ENCODE data around the gene OR11L1. TPM values are rescaled to one million over a fixed set of nuclear protein-coding genes. Genes with fewer than 3 reads are reported as not detected.

OR11L1 gene
- total RNA-seq, 4 donors from 2014 or later: not detected

GRCh38 chr1:247845693-247846017 lies 4.0 kb upstream of the OR11L1 start:
- no peak for DNase-seq
- H3K4me3 ChIP-seq: no peak overlapping the region
- no peak overlapping the region for H3K27ac ChIP-seq
- 77 to 78% methylated on average over 4 to 5 of the region's 5 CpGs for WGBS, 2 donors (ENCODE audit: low coverage in 1 of 2)
- no peaks in the 10 kb centered on the region for H3K36me3 ChIP-seq
- H3K9me3 ChIP-seq: no peaks in the 10 kb centered on the region
- H3K4me1 ChIP-seq: no peaks in the 10 kb centered on the region
- intact Hi-C loops (cut with DNase I; ENCODE audit: low total_unique reads) (no loop called here), in situ Hi-C loops (cut with MboI; ENCODE audit: low pct_ligation_motif_present in 1 of 4, low pct_unique_long_range_greater_than_20kb in 1 of 4, low sequenced_read_pairs in 3 of 4) (no loop called here)
- no peaks in the 10 kb centered on the region for H3K27me3 ChIP-seq
- no peak for TF ChIP-seq POLR2A (IDR thresholded peaks at IDR 0.05)

DNA sequence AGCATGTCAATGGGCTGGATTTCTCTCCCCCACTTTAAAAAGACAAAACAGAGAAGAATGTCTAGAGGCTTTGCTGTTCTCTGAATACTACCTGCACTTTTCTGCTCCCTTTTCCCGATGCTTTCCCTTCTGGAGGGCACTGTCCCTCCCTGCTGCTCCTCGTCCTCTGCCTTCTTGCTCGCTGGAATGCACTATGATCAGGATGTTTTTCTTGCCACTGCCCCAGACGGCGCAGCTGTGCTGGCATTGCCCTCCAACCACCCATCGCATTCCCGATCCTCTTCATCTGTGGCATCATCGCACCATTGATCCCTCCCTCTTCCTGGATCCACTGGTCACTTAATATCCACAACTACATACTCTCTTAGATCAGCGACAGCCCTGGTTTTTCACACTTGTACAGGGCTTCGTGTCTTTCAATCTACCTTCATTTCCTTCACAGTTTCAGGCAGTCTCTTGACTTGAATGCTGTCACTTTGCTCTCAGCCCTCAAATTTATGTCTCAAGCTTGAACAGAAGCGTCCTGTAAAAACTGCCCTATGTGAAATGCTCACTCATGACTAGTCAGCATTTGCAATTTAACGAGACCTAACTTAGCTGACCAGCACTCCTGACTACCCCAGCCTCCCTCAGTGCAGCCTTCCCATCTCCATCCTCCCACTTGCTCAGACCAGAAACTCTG lies 3.5 kb upstream of the OR11L1 start:
- WGBS, 2 donors (ENCODE audit: low coverage in 1 of 2): 70 to 82% methylated on average over 11 to 12 of the region's 12 CpGs
- no peaks in the 10 kb centered on the region for H3K9me3 ChIP-seq
- intact Hi-C loops (cut with DNase I; ENCODE audit: low total_unique reads): no loop called here
- DNase-seq: no peak
- in situ Hi-C loops (cut with MboI; ENCODE audit: low pct_ligation_motif_present in 1 of 4, low pct_unique_long_range_greater_than_20kb in 1 of 4, low sequenced_read_pairs in 3 of 4): no loop called here
- no peak overlapping the region for H3K27ac ChIP-seq
- no peaks in the 10 kb centered on the region for H3K36me3 ChIP-seq
- TF ChIP-seq, protein P1, sequence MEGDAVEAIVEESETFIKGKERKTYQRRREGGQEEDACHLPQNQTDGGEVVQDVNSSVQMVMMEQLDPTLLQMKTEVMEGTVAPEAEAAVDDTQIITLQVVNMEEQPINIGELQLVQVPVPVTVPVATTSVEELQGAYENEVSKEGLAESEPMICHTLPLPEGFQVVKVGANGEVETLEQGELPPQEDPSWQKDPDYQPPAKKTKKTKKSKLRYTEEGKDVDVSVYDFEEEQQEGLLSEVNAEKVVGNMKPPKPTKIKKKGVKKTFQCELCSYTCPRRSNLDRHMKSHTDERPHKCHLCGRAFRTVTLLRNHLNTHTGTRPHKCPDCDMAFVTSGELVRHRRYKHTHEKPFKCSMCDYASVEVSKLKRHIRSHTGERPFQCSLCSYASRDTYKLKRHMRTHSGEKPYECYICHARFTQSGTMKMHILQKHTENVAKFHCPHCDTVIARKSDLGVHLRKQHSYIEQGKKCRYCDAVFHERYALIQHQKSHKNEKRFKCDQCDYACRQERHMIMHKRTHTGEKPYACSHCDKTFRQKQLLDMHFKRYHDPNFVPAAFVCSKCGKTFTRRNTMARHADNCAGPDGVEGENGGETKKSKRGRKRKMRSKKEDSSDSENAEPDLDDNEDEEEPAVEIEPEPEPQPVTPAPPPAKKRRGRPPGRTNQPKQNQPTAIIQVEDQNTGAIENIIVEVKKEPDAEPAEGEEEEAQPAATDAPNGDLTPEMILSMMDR (IDR thresholded peaks at IDR 0.05): no peak
- TF ChIP-seq POLR2AphosphoS5 (IDR thresholded peaks at IDR 0.05) (no peak), POLR2A (IDR thresholded peaks at IDR 0.05) (no peak), EP300 (IDR thresholded peaks at IDR 0.05; ENCODE audit: low read depth) (no peak)
- no peaks in the 10 kb centered on the region for H3K4me1 ChIP-seq
- no peaks in the 10 kb centered on the region for H3K27me3 ChIP-seq
- H3K4me3 ChIP-seq: no peak overlapping the region

DNA sequence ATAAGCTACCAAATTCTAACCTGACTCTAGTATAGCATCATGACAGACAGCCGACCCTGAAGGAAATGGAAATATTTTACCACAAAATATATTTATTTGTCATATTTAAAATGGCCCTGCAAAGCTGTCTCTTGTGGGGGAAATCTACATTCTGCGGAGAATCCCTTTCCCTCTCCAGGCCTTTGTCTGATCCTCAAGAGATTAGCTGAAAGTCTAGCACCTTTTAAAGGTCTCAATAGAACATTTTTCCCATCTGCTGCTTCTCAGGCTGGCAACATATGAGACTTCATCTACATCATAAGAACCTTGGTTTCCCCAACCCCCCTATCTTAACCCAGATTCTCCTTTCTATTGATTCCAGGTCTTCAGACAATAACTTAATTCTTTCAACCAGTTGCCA lies 1.7 kb upstream of the OR11L1 start:
- no peak for DNase-seq
- H3K27me3 ChIP-seq: no peaks in the 10 kb centered on the region
- WGBS, 2 donors (ENCODE audit: low coverage in 1 of 2): 48 to 50% methylated on average over 2 of the region's 2 CpGs
- TF ChIP-seq POLR2AphosphoS5 (IDR thresholded peaks at IDR 0.05) (no peak), EP300 (IDR thresholded peaks at IDR 0.05; ENCODE audit: low read depth) (no peak), POLR2A (IDR thresholded peaks at IDR 0.05) (no peak)
- TF ChIP-seq, protein P1 (IDR thresholded peaks at IDR 0.05): no peak
- H3K27ac ChIP-seq: no peak overlapping the region
- in situ Hi-C loops (cut with MboI; ENCODE audit: low pct_ligation_motif_present in 1 of 4, low pct_unique_long_range_greater_than_20kb in 1 of 4, low sequenced_read_pairs in 3 of 4): no loop called here
- H3K4me1 ChIP-seq: no peaks in the 10 kb centered on the region
- no peaks in the 10 kb centered on the region for H3K36me3 ChIP-seq
- intact Hi-C loops (cut with DNase I; ENCODE audit: low total_unique reads): no loop called here
- H3K9me3 ChIP-seq: no peaks in the 10 kb centered on the region
- no peak overlapping the region for H3K4me3 ChIP-seq

- Histone ChIP-seq H3K36me3 (no peaks in the 10 kb centered on the region), H3K27ac (no peak overlapping the region), H3K9me3 (no peaks in the 10 kb centered on the region), H3K4me3 (no peak overlapping the region), H3K27me3 (no peaks in the 10 kb centered on the region), H3K4me1 (no peaks in the 10 kb centered on the region)
- WGBS, 2 donors (ENCODE audit: low coverage in 1 of 2): 82 to 94% methylated on average over 2 of the region's 2 CpGs
- DNase-seq: no peak
- intact Hi-C loops (cut with DNase I; ENCODE audit: low total_unique reads): no loop called here
- in situ Hi-C loops (cut with MboI; ENCODE audit: low pct_ligation_motif_present in 1 of 4, low pct_unique_long_range_greater_than_20kb in 1 of 4, low sequenced_read_pairs in 3 of 4): no loop called here
- TF ChIP-seq, protein P1 (IDR thresholded peaks at IDR 0.05): no peak
- TF ChIP-seq POLR2A (IDR thresholded peaks at IDR 0.05) (no peak), POLR2AphosphoS5 (IDR thresholded peaks at IDR 0.05) (no peak), EP300 (IDR thresholded peaks at IDR 0.05; ENCODE audit: low read depth) (no peak)
These were observed 878 bp downstream of the OR11L1 start for GRCh38 chr1:247840818-247841217.

GRCh38 chr1:247833601-247834000 lies 8.1 kb downstream of the OR11L1 start:
- DNase-seq: no peak
- Histone ChIP-seq H3K4me3 (no peak overlapping the region), H3K4me1 (no peaks in the 10 kb centered on the region), H3K27ac (no peak overlapping the region), H3K36me3 (no peaks in the 10 kb centered on the region), H3K9me3 (no peaks in the 10 kb centered on the region), H3K27me3 (no peaks in the 10 kb centered on the region)
- TF ChIP-seq POLR2A (IDR thresholded peaks at IDR 0.05) (no peak), POLR2AphosphoS5 (IDR thresholded peaks at IDR 0.05) (no peak), EP300 (IDR thresholded peaks at IDR 0.05; ENCODE audit: low read depth) (no peak)
- TF ChIP-seq, protein P1 (IDR thresholded peaks at IDR 0.05): no peak
- 53 to 74% methylated on average over 3 to 6 of the region's 6 CpGs for WGBS, 2 donors (ENCODE audit: low coverage in 1 of 2)
- in situ Hi-C loops (cut with MboI; ENCODE audit: low pct_ligation_motif_present in 1 of 4, low pct_unique_long_range_greater_than_20kb in 1 of 4, low sequenced_read_pairs in 3 of 4): no loop called here
- intact Hi-C loops (cut with DNase I; ENCODE audit: low total_unique reads): no loop called here

All from transverse colon (tissue), 4 donors.